Left lung (tissue), 10 donors: ENCODE data around the gene LNX1. TPM values are rescaled to one million over a fixed set of nuclear protein-coding genes. Genes with fewer than 3 reads are reported as not detected.

Experiments
- ATAC-seq: fragments of 200-7000 bp; cut with Tn5 transposase; one replicate; pipeline ENCODE4 v1.9.1; 2020; ENCODE audit warnings: moderate library complexity
- DNase-seq, 4 donors: peaks; one replicate each; pipeline ENCODE4 v3.0.0-alpha.2; 2013 to 2020
- H3K27ac ChIP-seq, 2 donors: fragments of 200-600 bp; sonication (generic) in 1 of 2; one replicate each; pipeline versions ENCODE4 v1.5.0 to v1.8.0; 2020 to 2021
- H3K27me3 ChIP-seq, 2 donors: fragments of 200-600 bp; sonication (generic) in 1 of 2; one replicate each; pipeline versions ENCODE4 v1.5.0 to v1.8.0; 2020 to 2021
- H3K36me3 ChIP-seq, 2 donors: fragments of 200-600 bp; sonication (generic) in 1 of 2; one replicate each; pipeline versions ENCODE4 v1.5.0 to v1.8.0; 2020 to 2021
- H3K4me1 ChIP-seq, 2 donors: fragments of 200-600 bp; one replicate each; pipeline ENCODE4 v1.8.0; 2021
- H3K4me3 ChIP-seq, 2 donors: fragments of 200-600 bp; sonication (generic) in 1 of 2; one replicate each; pipeline versions ENCODE4 v1.5.0 to v1.8.0; 2020 to 2021; ENCODE audit warnings: mild to moderate bottlenecking in 1 of 2
- H3K9me3 ChIP-seq, 2 donors: fragments of 200-600 bp; sonication (generic) in 1 of 2; one replicate each; pipeline versions ENCODE4 v1.5.0 to v1.8.0; 2020 to 2021
- CTCF ChIP-seq, 2 donors: fragments of 200-600 bp; sonication (generic) in 1 of 2; IDR thresholded peaks; one replicate each; pipeline versions ENCODE4 v1.5.0 to v1.8.0; 2021; ENCODE audit warnings: antibody characterized with exemption in 2 of 2
- intact Hi-C, 2 donors: fragments of 100-400 bp; cut with DNase I; formaldehyde crosslinking; loops; one replicate each; pipeline versions ENCODE4 v1.11.2 to v1.14.2; 2022
- polyA plus RNA-seq, 6 donors: library from polyadenylated mRNA; unstranded; fragments of 120-200 nt; gene quantifications; one replicate each; pipeline ENCODE4 v1.2.1, GENCODE V29; 2013; ENCODE audit not compliant: insufficient read length in 6 of 6
- total RNA-seq, 2 donors: library from RNA; stranded (reverse); fragmentation: NEBNext Ultra II Directional; extraction: Animal tissue kit (Norgen Biotek cat#: 25700); gene quantifications; one replicate each; pipeline ENCODE4 v1.2.1, GENCODE V29; 2021
- donor health status: DM: no; HTN: yes; CAD: no.
- donor health status: DM: no; HTN: no; CAD: no.

LNX1 gene
- total and polyA plus RNA-seq, 8 donors: 2.5 to 4.4 (median 3.6) TPM

GRCh38 chr4:53545942-53546581 lies 45.2 kb downstream of the LNX1 start:
- DNase-seq (no peak), ATAC-seq (no peak)
- Histone ChIP-seq H3K27me3 (no peaks in the 10 kb centered on the region), H3K9me3 (no peaks in the 10 kb centered on the region), H3K4me3 (no peak overlapping the region), H3K36me3 (no peaks in the 10 kb centered on the region), H3K27ac (no peak overlapping the region), H3K4me1 (peaks cover 0 to 7% of the 10 kb centered on the region in 2 donors)
- intact Hi-C loops: no loop called here
- no peak for TF ChIP-seq CTCF (IDR thresholded peaks at IDR 0.05)

GRCh38 chr4:53545273-53545672 lies 46.0 kb downstream of the LNX1 start:
- no peaks in the 10 kb centered on the region for H3K9me3 ChIP-seq
- no peaks in the 10 kb centered on the region for H3K27me3 ChIP-seq
- H3K27ac ChIP-seq: no peak overlapping the region
- TF ChIP-seq CTCF (IDR thresholded peaks at IDR 0.05): no peak
- peaks cover 0 to 7% of the 10 kb centered on the region in 2 donors for H3K4me1 ChIP-seq
- no peaks in the 10 kb centered on the region for H3K36me3 ChIP-seq
- no peak overlapping the region for H3K4me3 ChIP-seq
- ATAC-seq: no peak
- intact Hi-C loops: no loop called here
- DNase-seq: no peak

- intact Hi-C loops: no loop called here
Measured at GRCh38 chr4:53543561-53543960, 47.7 kb downstream of the LNX1 start.

GRCh38 chr4:53541577-53542206 lies 49.6 kb downstream of the LNX1 start:
- no peak for TF ChIP-seq CTCF (IDR thresholded peaks at IDR 0.05)
- DNase-seq (peak in 2 of 4 donors; percentile 42 to 61), ATAC-seq (peak; percentile 69)
- peaks cover 0 to 7% of the 10 kb centered on the region in 2 donors for H3K4me1 ChIP-seq
- H3K4me3 ChIP-seq: no peak overlapping the region
- no peaks in the 10 kb centered on the region for H3K9me3 ChIP-seq
- H3K27me3 ChIP-seq: no peaks in the 10 kb centered on the region
- peak overlapping the region; percentile 61 for H3K27ac ChIP-seq
- intact Hi-C loops: no loop called here
- H3K36me3 ChIP-seq: no peaks in the 10 kb centered on the region

More at GRCh38 chr4:53543561-53543960, 47.7 kb downstream of the LNX1 start:
- no peak for TF ChIP-seq CTCF (IDR thresholded peaks at IDR 0.05)
- H3K4me1 ChIP-seq: peaks cover 0 to 7% of the 10 kb centered on the region in 2 donors
- no peak overlapping the region for H3K27ac ChIP-seq
- ATAC-seq: no peak
- no peaks in the 10 kb centered on the region for H3K27me3 ChIP-seq
- DNase-seq: no peak
- no peaks in the 10 kb centered on the region for H3K9me3 ChIP-seq
- no peaks in the 10 kb centered on the region for H3K36me3 ChIP-seq
- H3K4me3 ChIP-seq: no peak overlapping the region

- H3K27ac ChIP-seq: no peak overlapping the region
- no peaks in the 10 kb centered on the region for H3K36me3 ChIP-seq
- no peak for TF ChIP-seq CTCF (IDR thresholded peaks at IDR 0.05)
- H3K4me3 ChIP-seq: no peak overlapping the region
- no peak for DNase-seq
- no peaks in the 10 kb centered on the region for H3K27me3 ChIP-seq
- intact Hi-C loops: no loop called here
- no peak for ATAC-seq
- no peaks in the 10 kb centered on the region for H3K9me3 ChIP-seq
- H3K4me1 ChIP-seq: peaks cover 0 to 7% of the 10 kb centered on the region in 2 donors
Measured at GRCh38 chr4:53538756-53539155, 52.5 kb downstream of the LNX1 start.
